ENCODE measurements around the gene CUEDC1. TPM values are rescaled to one million over a fixed set of nuclear protein-coding genes. Genes with fewer than 3 reads are reported as not detected.

CUEDC1 gene
- total and polyA plus RNA-seq, 2 of the 13 experiments (the other 11 are each of a cell fraction or from before 2014, with no cell fraction given) = 7.4 to 12.9 TPM

DNA sequence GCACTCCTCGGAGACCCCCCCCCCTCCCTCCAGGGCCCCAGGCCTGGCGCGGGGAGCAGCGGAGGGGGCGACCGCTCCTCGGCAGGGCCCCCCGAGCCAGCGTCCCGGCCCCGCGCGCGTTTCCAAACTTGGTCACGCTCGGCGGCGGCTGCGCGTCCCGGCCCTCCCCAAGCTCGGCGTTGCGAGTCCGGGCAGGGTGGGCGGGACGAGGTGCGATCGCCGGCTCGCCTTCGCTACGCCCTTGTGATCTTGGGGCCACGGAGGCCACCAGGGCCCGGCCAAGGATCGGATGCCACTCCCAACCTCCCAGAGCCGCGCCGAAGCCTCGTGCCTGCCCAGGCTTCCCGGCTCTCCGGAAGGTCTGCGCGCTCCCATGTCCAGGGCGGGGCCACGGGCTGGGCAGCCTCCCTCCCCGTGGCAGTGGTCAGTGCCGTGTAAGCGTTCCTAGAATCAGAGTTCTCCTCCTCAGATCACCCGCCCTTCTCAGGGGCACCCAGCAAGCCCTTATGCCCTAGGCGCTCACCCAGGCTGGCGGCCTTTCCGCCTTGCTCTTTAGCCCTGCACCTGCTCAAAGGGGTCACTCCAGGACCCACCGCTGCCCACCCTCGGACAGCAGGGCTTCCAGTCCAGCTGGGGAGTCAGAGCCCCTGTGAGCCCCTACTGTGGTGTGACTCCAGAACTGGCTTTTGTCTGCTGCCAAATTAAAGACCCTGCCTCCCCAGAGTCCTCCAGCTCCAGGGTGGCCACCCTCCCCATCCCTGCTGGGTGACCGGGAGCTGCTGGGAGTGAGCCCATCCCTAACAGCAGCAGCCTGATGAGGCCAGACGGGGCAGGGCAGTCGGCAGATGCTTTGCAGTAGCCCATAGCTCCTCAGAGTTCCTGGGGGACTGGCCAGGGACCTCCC is 93.2 kb downstream of the CUEDC1 start (continued):
- TF ChIP-seq RBAK (CRISPR knock-in tag; IDR thresholded peaks at IDR 0.05) = no peak
- no peak for TF ChIP-seq ZNF569 (CRISPR knock-in tag; IDR thresholded peaks at IDR 0.05; ENCODE audit: borderline replicate concordance)
- no peak for TF ChIP-seq ZNF337 (CRISPR knock-in tag; IDR thresholded peaks at IDR 0.05; ENCODE audit: borderline replicate concordance, low read depth)
- no peak for TF ChIP-seq MAFF (IDR thresholded peaks at IDR 0.05; ENCODE audit: low read depth, low read length)
- TF ChIP-seq ZNF709 (CRISPR knock-in tag; IDR thresholded peaks at IDR 0.05) = peak; percentile 81
- TF ChIP-seq, protein P1, sequence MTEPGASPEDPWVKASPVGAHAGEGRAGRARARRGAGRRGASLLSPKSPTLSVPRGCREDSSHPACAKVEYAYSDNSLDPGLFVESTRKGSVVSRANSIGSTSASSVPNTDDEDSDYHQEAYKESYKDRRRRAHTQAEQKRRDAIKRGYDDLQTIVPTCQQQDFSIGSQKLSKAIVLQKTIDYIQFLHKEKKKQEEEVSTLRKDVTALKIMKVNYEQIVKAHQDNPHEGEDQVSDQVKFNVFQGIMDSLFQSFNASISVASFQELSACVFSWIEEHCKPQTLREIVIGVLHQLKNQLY (CRISPR knock-in tag; IDR thresholded peaks at IDR 0.05) = peak; percentile 89
- TF ChIP-seq EP300 (IDR thresholded peaks at IDR 0.05; ENCODE audit: low read depth in 2 of 2, low read length in 2 of 2) = peak in 1 of 2 experiments; percentile 30; a peak in 1 of 4 replicates
- TF ChIP-seq EP300 (CRISPR knock-in tag; IDR thresholded peaks at IDR 0.05; ENCODE audit: borderline replicate concordance) = no peak; the same call in 1 of the 2 replicates
- peak; percentile 51; the same call in 1 of the 2 replicates for TF ChIP-seq TOPORS (CRISPR knock-in tag; IDR thresholded peaks at IDR 0.05)
- peak; percentile 92 for TF ChIP-seq ZFP90 (CRISPR knock-in tag; IDR thresholded peaks at IDR 0.05; ENCODE audit: borderline replicate concordance)
- peak; percentile 44; the same call in 1 of the 2 replicates for TF ChIP-seq TBX2 (CRISPR knock-in tag; IDR thresholded peaks at IDR 0.05; ENCODE audit: borderline replicate concordance)
- no peak for TF ChIP-seq SP2 (CRISPR knock-in tag; IDR thresholded peaks at IDR 0.05)
- no peak for TF ChIP-seq CCAR2 (optimal IDR thresholded peaks at IDR 0.05; ENCODE audit: low read depth, low read length)
- TF ChIP-seq GFI1 (CRISPR knock-in tag; IDR thresholded peaks at IDR 0.05; ENCODE audit: borderline replicate concordance) = peak; percentile 83; the same call in 1 of the 2 replicates
- TF ChIP-seq ZNF839 (CRISPR knock-in tag; IDR thresholded peaks at IDR 0.05; ENCODE audit: borderline replicate concordance) = no peak
- TF ChIP-seq ZNF451 (CRISPR knock-in tag; IDR thresholded peaks at IDR 0.05) = peak; percentile 82; the same call in 1 of the 2 replicates
- no peak; the same call in 1 of the 2 replicates for TF ChIP-seq HNF4G (IDR thresholded peaks at IDR 0.05; ENCODE audit: borderline replicate concordance, low read depth, low read length)
- no peak; the same call in 1 of the 2 replicates for TF ChIP-seq HNF4G (CRISPR knock-in tag; IDR thresholded peaks at IDR 0.05; ENCODE audit: borderline replicate concordance, low read depth)
- TF ChIP-seq MEIS1 (CRISPR knock-in tag; IDR thresholded peaks at IDR 0.05; ENCODE audit: borderline replicate concordance) = peak; percentile 94
- TF ChIP-seq, protein P2, sequence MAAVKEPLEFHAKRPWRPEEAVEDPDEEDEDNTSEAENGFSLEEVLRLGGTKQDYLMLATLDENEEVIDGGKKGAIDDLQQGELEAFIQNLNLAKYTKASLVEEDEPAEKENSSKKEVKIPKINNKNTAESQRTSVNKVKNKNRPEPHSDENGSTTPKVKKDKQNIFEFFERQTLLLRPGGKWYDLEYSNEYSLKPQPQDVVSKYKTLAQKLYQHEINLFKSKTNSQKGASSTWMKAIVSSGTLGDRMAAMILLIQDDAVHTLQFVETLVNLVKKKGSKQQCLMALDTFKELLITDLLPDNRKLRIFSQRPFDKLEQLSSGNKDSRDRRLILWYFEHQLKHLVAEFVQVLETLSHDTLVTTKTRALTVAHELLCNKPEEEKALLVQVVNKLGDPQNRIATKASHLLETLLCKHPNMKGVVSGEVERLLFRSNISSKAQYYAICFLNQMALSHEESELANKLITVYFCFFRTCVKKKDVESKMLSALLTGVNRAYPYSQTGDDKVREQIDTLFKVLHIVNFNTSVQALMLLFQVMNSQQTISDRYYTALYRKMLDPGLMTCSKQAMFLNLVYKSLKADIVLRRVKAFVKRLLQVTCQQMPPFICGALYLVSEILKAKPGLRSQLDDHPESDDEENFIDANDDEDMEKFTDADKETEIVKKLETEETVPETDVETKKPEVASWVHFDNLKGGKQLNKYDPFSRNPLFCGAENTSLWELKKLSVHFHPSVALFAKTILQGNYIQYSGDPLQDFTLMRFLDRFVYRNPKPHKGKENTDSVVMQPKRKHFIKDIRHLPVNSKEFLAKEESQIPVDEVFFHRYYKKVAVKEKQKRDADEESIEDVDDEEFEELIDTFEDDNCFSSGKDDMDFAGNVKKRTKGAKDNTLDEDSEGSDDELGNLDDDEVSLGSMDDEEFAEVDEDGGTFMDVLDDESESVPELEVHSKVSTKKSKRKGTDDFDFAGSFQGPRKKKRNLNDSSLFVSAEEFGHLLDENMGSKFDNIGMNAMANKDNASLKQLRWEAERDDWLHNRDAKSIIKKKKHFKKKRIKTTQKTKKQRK (IDR thresholded peaks at IDR 0.05; ENCODE audit: low read length) = no peak
- TF ChIP-seq TOE1 (CRISPR knock-in tag; IDR thresholded peaks at IDR 0.05) = no peak
- TF ChIP-seq, protein P3, sequence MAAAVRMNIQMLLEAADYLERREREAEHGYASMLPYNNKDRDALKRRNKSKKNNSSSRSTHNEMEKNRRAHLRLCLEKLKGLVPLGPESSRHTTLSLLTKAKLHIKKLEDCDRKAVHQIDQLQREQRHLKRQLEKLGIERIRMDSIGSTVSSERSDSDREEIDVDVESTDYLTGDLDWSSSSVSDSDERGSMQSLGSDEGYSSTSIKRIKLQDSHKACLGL (CRISPR knock-in tag; IDR thresholded peaks at IDR 0.05) = peak; percentile 73
- no peak for TF ChIP-seq NBN (conservative IDR thresholded peaks at IDR 0.05)
- no peak; the same call in 1 of the 2 replicates for TF ChIP-seq NR2C2 (CRISPR knock-in tag; IDR thresholded peaks at IDR 0.05; ENCODE audit: borderline replicate concordance)
- peak; percentile 84; the same call in 1 of the 2 replicates for TF ChIP-seq ZZZ3 (CRISPR knock-in tag; IDR thresholded peaks at IDR 0.05; ENCODE audit: borderline replicate concordance)

Measured in HepG2 (cell line).